GM10266 (cell line): ENCODE measurements around the gene MVB12B.

ENCODE experiments used
- DNase-seq: peaks from one replicate; pipeline ENCODE4 v3.0.0; 2012; ENCODE audit errors: extremely low spot score
- CTCF ChIP-seq: IDR thresholded peaks from 2 replicates; pipeline ENCODE4 v1.5.1; 2012; ENCODE audit warnings: mild to moderate bottlenecking, low read depth; ENCODE audit not compliant: control insufficient read depth, insufficient read depth; ENCODE audit errors: missing control alignments

Gene MVB12B

GRCh38 chr9:126470241-126470993 lies 143.8 kb downstream of the MVB12B start:
- TF ChIP-seq CTCF: no peak
- no peak for DNase-seq

GRCh38 chr9:126471084-126471624 lies 144.5 kb downstream of the MVB12B start:
- no peak for DNase-seq

DNA sequence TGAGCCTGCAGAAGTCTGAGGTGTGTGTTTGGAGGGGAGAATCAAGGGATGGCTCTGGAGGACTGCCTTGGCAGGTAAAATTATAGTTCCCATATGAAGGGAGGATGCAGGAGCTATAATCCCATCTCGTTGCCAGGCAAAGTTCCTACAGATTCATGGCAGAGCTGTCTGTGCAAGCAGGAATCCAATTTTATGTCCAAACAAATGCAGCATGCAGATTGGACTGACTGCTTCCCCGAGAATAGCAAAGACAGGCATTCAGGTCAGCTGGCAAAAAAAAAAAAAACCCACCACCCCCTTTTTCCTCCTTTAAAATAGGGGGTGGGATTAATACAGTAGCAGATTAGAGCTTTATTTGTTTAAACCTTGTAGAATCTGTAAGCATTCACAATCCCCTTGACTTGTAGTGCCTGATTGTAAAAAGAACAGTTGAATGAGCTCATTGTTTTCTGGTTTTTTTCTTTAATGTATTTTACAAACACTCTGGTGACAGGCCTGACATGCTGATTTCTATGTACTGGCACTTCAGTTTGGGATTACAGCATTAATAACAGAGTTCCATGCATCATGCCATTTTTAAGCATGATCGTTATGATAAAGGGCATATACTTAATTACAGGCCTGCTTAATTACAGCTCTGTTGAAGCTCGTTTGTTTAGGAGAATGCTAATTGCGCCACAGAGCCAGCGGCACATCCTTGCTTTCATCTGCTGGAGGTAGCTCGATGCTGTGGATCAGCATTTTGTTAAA lies 145.7 kb downstream of the MVB12B start:
- no peak for TF ChIP-seq CTCF
- no peak for DNase-seq

More at GRCh38 chr9:126471084-126471624, 144.5 kb downstream of the MVB12B start:
- TF ChIP-seq CTCF: no peak

- DNase-seq: no peak
- no peak for TF ChIP-seq CTCF
These were observed 146.3 kb downstream of the MVB12B start for GRCh38 chr9:126472948-126473298.

DNA sequence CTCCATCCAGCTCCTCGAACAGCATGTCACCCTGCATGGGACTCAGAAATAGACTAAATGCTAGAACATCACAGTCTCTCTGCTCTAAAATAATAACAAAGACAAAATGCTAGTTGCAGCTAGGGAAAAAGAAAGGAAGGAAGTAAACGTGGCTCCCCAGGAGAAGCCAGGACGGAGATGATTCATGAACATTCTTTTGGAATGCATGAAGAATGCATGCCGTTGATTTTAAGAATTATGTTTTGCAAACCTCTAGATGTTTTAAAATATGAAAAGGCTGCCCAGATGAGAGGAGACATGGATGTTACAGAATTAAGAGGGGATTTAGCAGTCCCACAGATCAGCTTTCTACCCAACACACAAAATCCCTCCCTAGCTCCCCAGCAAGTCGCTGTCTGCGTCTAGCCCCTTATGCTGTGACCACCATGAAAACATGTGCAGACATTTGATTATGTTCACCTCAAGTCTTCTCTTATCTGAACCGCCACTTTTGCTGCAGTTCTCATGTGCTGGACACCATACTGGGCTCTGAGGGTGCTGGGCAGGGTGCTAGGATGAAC lies 147.7 kb downstream of the MVB12B start:
- DNase-seq: no peak
- TF ChIP-seq CTCF: no peak

DNA sequence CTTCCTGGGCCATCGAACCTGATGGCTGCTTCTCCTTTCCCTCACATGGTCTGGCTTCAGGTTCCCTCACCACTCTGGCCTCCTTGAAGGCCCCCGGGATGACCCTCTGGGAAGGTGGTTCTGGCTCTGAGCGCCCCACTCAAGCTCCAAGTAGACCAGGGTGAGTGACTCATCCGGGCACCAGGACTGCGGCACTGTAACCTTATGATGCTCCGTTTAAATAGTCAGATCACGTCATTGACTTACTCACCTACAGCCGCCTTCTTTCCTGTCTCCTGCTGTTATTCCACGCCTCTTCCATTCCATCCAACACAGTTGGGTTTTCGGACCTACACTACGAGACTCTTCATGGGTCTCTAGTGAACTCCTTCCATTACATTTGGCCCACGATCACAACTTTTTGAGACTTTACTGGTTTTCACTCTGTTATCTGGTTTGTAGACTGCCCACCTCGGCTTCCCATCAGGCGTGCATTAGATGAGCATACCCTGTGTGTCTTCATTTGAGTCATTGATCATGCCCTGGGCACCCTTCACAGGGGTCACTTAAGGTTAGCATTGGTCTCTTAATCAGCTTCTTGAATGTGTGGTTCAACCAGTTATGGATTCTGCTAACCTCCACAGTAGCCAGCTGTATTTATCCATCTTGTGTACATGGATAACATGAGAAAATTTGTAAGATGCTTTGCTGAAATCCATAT lies 148.3 kb downstream of the MVB12B start:
- TF ChIP-seq CTCF: no peak
- DNase-seq: no peak
